HEK293 (cell line): ENCODE data around the gene NAP1L4.

ENCODE experiments used
- CTCF ChIA-PET: fragments of 350-600 bp; formaldehyde crosslinking; extraction: SDS; loops from one replicate; lab custom pipeline; 2021; ENCODE audit warnings: antibody characterized with exemption; lab: Yijun Ruan, JAX
- POLR2A ChIA-PET: fragments of 300-600 bp; formaldehyde crosslinking; extraction: SDS; loops from one replicate; lab custom pipeline; 2020; ENCODE audit warnings: antibody characterized with exemption, inconsistent platforms; lab: Yijun Ruan, JAX
- H3K27ac ChIP-seq: fragments of 200-500 bp; sonication (Bioruptor generic); 2 replicates; pipeline ENCODE4 v1.5.1; 2014; ENCODE audit warnings: low read depth, low read length, control low read depth, inconsistent platforms; ENCODE audit errors: extremely low read depth
- H3K36me3 ChIP-seq, 2 experiments: fragments of 200-500 bp in 1 of 2; sonication (Bioruptor generic) in 1 of 2; 1 replicate in 1 of 2; 2 replicates in 1 of 2; pipeline ENCODE4 v1.5.1; 2014 to 2017; ENCODE audit warnings: inconsistent platforms in 2 of 2, low read length in 2 of 2; ENCODE audit not compliant: control insufficient read depth in 2 of 2, insufficient read depth in 1 of 2
- H3K4me1 ChIP-seq: fragments of 200-500 bp; sonication (Bioruptor generic); 2 replicates; pipeline ENCODE4 v1.5.1; 2014; ENCODE audit warnings: mild to moderate bottlenecking, low read length, inconsistent platforms; ENCODE audit not compliant: control insufficient read depth, insufficient read depth
- H3K4me3 ChIP-seq: 2 replicates; pipeline ENCODE4 v1.5.1; 2011; ENCODE audit warnings: low read depth, mild to moderate bottlenecking, control low read depth, low read length, moderate library complexity
- H3K9me3 ChIP-seq: fragments of 200-500 bp; sonication (Bioruptor generic); 2 replicates; pipeline ENCODE4 v1.5.1; 2014; ENCODE audit warnings: low read depth, low read length, inconsistent platforms; ENCODE audit not compliant: control insufficient read depth, insufficient read depth
- ELK4 ChIP-seq: IDR thresholded peaks from 2 replicates; pipeline ENCODE4 v1.6.1; 2011; ENCODE audit warnings: mild to moderate bottlenecking, low read depth, low read length, borderline replicate concordance
- GLIS1 ChIP-seq: fragments of 450-650 bp; formaldehyde crosslinking; IDR thresholded peaks from 2 replicates; pipeline ENCODE4 v1.5.1; 2016; ENCODE audit warnings: missing biosample characterization, missing genetic modification characterization
- HOXA7 ChIP-seq: sonication (generic); formaldehyde crosslinking; IDR thresholded peaks from 2 replicates; pipeline ENCODE4 v1.8.1; 2022; ENCODE audit warnings: missing genetic modification reagents, borderline replicate concordance
- KLF1 ChIP-seq: fragments of 450-650 bp; formaldehyde crosslinking; IDR thresholded peaks from 2 replicates; pipeline ENCODE4 v1.5.1; 2016; ENCODE audit warnings: missing biosample characterization, missing genetic modification characterization
- KLF10 ChIP-seq: fragments of 450-650 bp; IDR thresholded peaks from 2 replicates; pipeline ENCODE4 v1.5.1; 2018; ENCODE audit warnings: missing biosample characterization, mild to moderate bottlenecking, missing genetic modification characterization
- KLF17 ChIP-seq: fragments of 450-650 bp; formaldehyde crosslinking; IDR thresholded peaks from 2 replicates; pipeline ENCODE4 v1.5.1; 2016; ENCODE audit warnings: missing biosample characterization, missing genetic modification characterization
- KLF7 ChIP-seq: fragments of 450-650 bp; formaldehyde crosslinking; IDR thresholded peaks from 2 replicates; pipeline ENCODE4 v1.5.1; 2016; ENCODE audit warnings: missing biosample characterization, missing genetic modification characterization, borderline replicate concordance
- KLF8 ChIP-seq: fragments of 450-650 bp; formaldehyde crosslinking; IDR thresholded peaks from 2 replicates; pipeline ENCODE4 v1.5.1; 2016; ENCODE audit warnings: missing biosample characterization, missing genetic modification characterization
- SP2 ChIP-seq: fragments of 450-650 bp; formaldehyde crosslinking; IDR thresholded peaks from 2 replicates; pipeline ENCODE4 v1.5.1; 2016; ENCODE audit warnings: missing biosample characterization, missing genetic modification characterization
- ZFHX2 ChIP-seq: fragments of 450-650 bp; formaldehyde crosslinking; conservative IDR thresholded peaks from 2 replicates; pipeline ENCODE4 v1.5.1; 2016; ENCODE audit warnings: missing biosample characterization, missing genetic modification characterization
- ZIC2 ChIP-seq: fragments of 450-650 bp; formaldehyde crosslinking; IDR thresholded peaks from 2 replicates; pipeline ENCODE4 v1.5.1; 2016; ENCODE audit warnings: missing biosample characterization, missing genetic modification characterization
- ZNF239 ChIP-seq: fragments of 450-650 bp; formaldehyde crosslinking; IDR thresholded peaks from 2 replicates; pipeline ENCODE4 v1.5.1; 2016; ENCODE audit warnings: missing biosample characterization, missing genetic modification characterization
- ZNF335 ChIP-seq: fragments of 450-650 bp; formaldehyde crosslinking; conservative IDR thresholded peaks from 2 replicates; pipeline ENCODE4 v1.5.1; 2016; ENCODE audit warnings: missing biosample characterization, missing genetic modification characterization
- ZNF560 ChIP-seq: fragments of 450-650 bp; formaldehyde crosslinking; IDR thresholded peaks from 2 replicates; pipeline ENCODE4 v1.5.1; 2017; ENCODE audit warnings: missing biosample characterization, missing genetic modification characterization, borderline replicate concordance
- ZNF585B ChIP-seq: fragments of 450-650 bp; formaldehyde crosslinking; IDR thresholded peaks from 2 replicates; pipeline ENCODE4 v1.5.1; 2016; ENCODE audit warnings: missing biosample characterization, missing genetic modification characterization
- ZNF600 ChIP-seq: fragments of 450-650 bp; formaldehyde crosslinking; IDR thresholded peaks from 2 replicates; pipeline ENCODE4 v1.5.1; 2016; ENCODE audit warnings: missing biosample characterization, missing genetic modification characterization
- ZNF677 ChIP-seq: fragments of 450-650 bp; IDR thresholded peaks from 2 replicates; pipeline ENCODE4 v1.5.0; 2018; ENCODE audit warnings: missing biosample characterization, mild to moderate bottlenecking, missing genetic modification characterization, moderate library complexity
- ZSCAN30 ChIP-seq: fragments of 450-650 bp; IDR thresholded peaks from 2 replicates; pipeline ENCODE4 v1.5.1; 2018; ENCODE audit warnings: missing biosample characterization, mild to moderate bottlenecking, missing genetic modification characterization, moderate library complexity
- ZSCAN5A ChIP-seq: fragments of 450-650 bp; formaldehyde crosslinking; IDR thresholded peaks from 2 replicates; pipeline ENCODE4 v1.5.1; 2016; ENCODE audit warnings: missing biosample characterization, missing genetic modification characterization
- TF ChIP-seq, protein P1 (sequence below): fragments of 450-650 bp; formaldehyde crosslinking; IDR thresholded peaks from 2 replicates; pipeline ENCODE4 v1.5.1; 2016; ENCODE audit warnings: missing biosample characterization, missing genetic modification characterization
- TF ChIP-seq, protein P2 (sequence below): fragments of 450-650 bp; formaldehyde crosslinking; optimal IDR thresholded peaks from 2 replicates; pipeline ENCODE3; 2016; ENCODE audit warnings: missing biosample characterization, mild to moderate bottlenecking, missing genetic modification characterization

The NAP1L4 gene

DNA sequence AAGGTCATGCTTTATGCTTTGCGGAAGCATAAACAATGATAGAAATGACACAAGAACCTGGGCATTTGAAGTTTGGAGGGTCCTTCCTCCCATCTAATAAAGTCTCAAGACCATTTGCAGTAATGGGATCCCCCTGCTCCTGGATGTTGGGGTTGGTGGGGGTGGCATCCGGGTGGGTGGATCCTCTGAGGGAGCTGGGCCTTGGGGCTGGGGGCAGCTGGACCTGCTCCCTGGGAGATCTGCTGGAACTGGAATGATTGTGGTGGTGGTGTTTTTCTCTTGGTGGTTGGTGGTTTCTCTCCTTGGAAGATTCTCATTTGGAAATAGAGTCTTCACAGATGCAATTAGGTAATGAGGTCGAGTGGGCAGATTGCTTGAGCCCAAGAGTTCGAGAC lies 2.2 kb upstream of the NAP1L4 start:
- ChIA-PET CTCF (no interaction called here), POLR2A (no interaction called here)
- H3K4me3 ChIP-seq = no peak overlapping the region
- no peaks in the 10 kb centered on the region for H3K4me1 ChIP-seq
- H3K36me3 ChIP-seq = no peaks in the 10 kb centered on the region
- no peak overlapping the region for H3K27ac ChIP-seq
- no peaks in the 10 kb centered on the region for H3K9me3 ChIP-seq
- no peak for TF ChIP-seq SP2
- TF ChIP-seq, protein P1, sequence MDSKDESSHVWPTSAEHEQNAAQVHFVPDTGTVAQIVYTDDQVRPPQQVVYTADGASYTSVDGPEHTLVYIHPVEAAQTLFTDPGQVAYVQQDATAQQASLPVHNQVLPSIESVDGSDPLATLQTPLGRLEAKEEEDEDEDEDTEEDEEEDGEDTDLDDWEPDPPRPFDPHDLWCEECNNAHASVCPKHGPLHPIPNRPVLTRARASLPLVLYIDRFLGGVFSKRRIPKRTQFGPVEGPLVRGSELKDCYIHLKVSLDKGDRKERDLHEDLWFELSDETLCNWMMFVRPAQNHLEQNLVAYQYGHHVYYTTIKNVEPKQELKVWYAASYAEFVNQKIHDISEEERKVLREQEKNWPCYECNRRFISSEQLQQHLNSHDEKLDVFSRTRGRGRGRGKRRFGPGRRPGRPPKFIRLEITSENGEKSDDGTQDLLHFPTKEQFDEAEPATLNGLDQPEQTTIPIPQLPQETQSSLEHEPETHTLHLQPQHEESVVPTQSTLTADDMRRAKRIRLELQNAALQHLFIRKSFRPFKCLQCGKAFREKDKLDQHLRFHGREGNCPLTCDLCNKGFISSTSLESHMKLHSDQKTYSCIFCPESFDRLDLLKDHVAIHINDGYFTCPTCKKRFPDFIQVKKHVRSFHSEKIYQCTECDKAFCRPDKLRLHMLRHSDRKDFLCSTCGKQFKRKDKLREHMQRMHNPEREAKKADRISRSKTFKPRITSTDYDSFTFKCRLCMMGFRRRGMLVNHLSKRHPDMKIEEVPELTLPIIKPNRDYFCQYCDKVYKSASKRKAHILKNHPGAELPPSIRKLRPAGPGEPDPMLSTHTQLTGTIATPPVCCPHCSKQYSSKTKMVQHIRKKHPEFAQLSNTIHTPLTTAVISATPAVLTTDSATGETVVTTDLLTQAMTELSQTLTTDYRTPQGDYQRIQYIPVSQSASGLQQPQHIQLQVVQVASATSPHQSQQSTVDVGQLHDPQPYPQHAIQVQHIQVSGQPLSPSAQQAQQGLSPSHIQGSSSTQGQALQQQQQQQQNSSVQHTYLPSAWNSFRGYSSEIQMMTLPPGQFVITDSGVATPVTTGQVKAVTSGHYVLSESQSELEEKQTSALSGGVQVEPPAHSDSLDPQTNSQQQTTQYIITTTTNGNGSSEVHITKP = 0 out of 2 replicates have a peak, but pooled peaks have one; percentile 21

GRCh38 chr11:2992997-2993325 lies 832 bp upstream of the NAP1L4 start:
- ChIA-PET POLR2A (interaction anchor here (3.1 kb wide), 1 partner anchor 63 kb away, joined by 22 read pairs; the partner anchor contains the start of gene PHLDA2), CTCF (interaction anchor here (0.9 kb wide), 1 partner anchor 11 kb away, joined by 4 read pairs; no protein-coding TSS in a partner anchor)
- Histone ChIP-seq H3K9me3 (no peaks in the 10 kb centered on the region), H3K27ac (peak overlapping the region; percentile 61), H3K36me3 (peaks cover 0 to 8% of the 10 kb centered on the region in 2 experiments; a peak in 1 of 3 replicates), H3K4me1 (no peaks in the 10 kb centered on the region), H3K4me3 (peak overlapping the region; percentile 87)
- 0 out of 2 replicates have a peak, but pooled peaks have one; percentile 1 for TF ChIP-seq ZNF600
- no peak for TF ChIP-seq ZNF585B (tag by site-specific recombination)

- H3K27ac ChIP-seq = peak overlapping the region; percentile 67
- peak overlapping the region; percentile 87 for H3K4me3 ChIP-seq
- H3K9me3 ChIP-seq = no peaks in the 10 kb centered on the region
- ChIA-PET CTCF (interaction anchor here (1.0 to 1.3 kb wide), 2 partner anchors 15 to 32 kb away, joined by 3 read pairs; no protein-coding TSS in a partner anchor), POLR2A (interaction anchor here (0.6 to 3.1 kb wide), 19 partner anchors 8 to 458 kb away, joined by 3 to 22 read pairs (median 4); partner anchors contain the start of genes CARS1 and PHLDA2)
- no peaks in the 10 kb centered on the region for H3K4me1 ChIP-seq
- H3K36me3 ChIP-seq = peaks cover 0 to 17% of the 10 kb centered on the region in 2 experiments; a peak in 1 of 3 replicates
- TF ChIP-seq HOXA7 = no peak
- TF ChIP-seq, protein P2, sequence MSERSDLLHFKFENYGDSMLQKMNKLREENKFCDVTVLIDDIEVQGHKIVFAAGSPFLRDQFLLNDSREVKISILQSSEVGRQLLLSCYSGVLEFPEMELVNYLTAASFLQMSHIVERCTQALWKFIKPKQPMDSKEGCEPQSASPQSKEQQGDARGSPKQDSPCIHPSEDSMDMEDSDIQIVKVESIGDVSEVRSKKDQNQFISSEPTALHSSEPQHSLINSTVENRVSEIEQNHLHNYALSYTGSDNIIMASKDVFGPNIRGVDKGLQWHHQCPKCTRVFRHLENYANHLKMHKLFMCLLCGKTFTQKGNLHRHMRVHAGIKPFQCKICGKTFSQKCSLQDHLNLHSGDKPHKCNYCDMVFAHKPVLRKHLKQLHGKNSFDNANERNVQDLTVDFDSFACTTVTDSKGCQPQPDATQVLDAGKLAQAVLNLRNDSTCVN (tag by site-specific recombination) = peak; percentile 63
- TF ChIP-seq ZNF239 (tag by site-specific recombination) = no peak
- TF ChIP-seq ZNF560 (tag by site-specific recombination) = no peak
- TF ChIP-seq ZSCAN5A (tag by site-specific recombination) = no peak
- 0 out of 2 replicates have a peak, but pooled peaks have one; percentile 39 for TF ChIP-seq KLF7 (tag by site-specific recombination)
- peak; percentile 31; the same call in 1 of the 2 replicates for TF ChIP-seq ZSCAN30 (tag by site-specific recombination)
- TF ChIP-seq ELK4 = no peak
- TF ChIP-seq ZNF677 (tag by site-specific recombination) = no peak
- peak; percentile 70 for TF ChIP-seq ZIC2 (tag by site-specific recombination)
- 0 out of 2 replicates have a peak, but pooled peaks have one; percentile 15 for TF ChIP-seq KLF17 (tag by site-specific recombination)
- TF ChIP-seq ZFHX2 (tag by site-specific recombination) = 0 out of 2 replicates have a peak, but pooled peaks have one; percentile 47
- TF ChIP-seq GLIS1 (tag by site-specific recombination) = peak; percentile 13; the same call in 1 of the 2 replicates
- TF ChIP-seq ZNF335 = 0 out of 2 replicates have a peak, but pooled peaks have one; percentile 1
- TF ChIP-seq KLF1 (tag by site-specific recombination) = peak; percentile 66; the same call in 1 of the 2 replicates
- TF ChIP-seq KLF10 (tag by site-specific recombination) = peak; percentile 23; the same call in 1 of the 2 replicates
- TF ChIP-seq KLF8 (tag by site-specific recombination) = peak; percentile 49; the same call in 1 of the 2 replicates
These were observed 486 bp downstream of the NAP1L4 start for GRCh38 chr11:2991452-2992233.
